AG04449 (cell line): ENCODE measurements around the gene SEM1.
"Not testable (repeated sequence)": the region's sequence is repeated elsewhere in the genome, so short reads cannot be mapped to it uniquely, and the experiment has no call there.

ENCODE experiments used
- CTCF ChIA-PET: fragments of 350-600 bp; formaldehyde crosslinking; extraction: SDS; loops from one replicate; lab custom pipeline; 2021; ENCODE audit warnings: antibody characterized with exemption; lab: Yijun Ruan, JAX
- POLR2A ChIA-PET: fragments of 400-600, 350-600 bp; formaldehyde crosslinking; extraction: SDS; loops from one replicate; lab custom pipeline; 2020; ENCODE audit warnings: antibody characterized with exemption, inconsistent platforms; lab: Yijun Ruan, JAX
- DNase-seq: peaks from one replicate; pipeline ENCODE4 v3.0.0-alpha.2; 2010; ENCODE audit warnings: low read depth, low spot score
- H3K4me3 ChIP-seq: 2 replicates; pipeline ENCODE4 v1.5.1; 2011; ENCODE audit warnings: low read depth, mild to moderate bottlenecking, control low read depth, low read length
- CTCF ChIP-seq: IDR thresholded peaks from one replicate; pipeline ENCODE4 v1.5.1; 2011; ENCODE audit warnings: mild to moderate bottlenecking, moderate library complexity, low read length, control low read depth, inconsistent platforms; ENCODE audit not compliant: insufficient read depth; ENCODE audit errors: missing control alignments

SEM1 gene

GRCh38 chr7:96708872-96709271, 774 bp downstream of the SEM1 start:
- CTCF ChIA-PET = interaction anchor here (1.3 kb wide), 1 partner anchor 16 kb away, joined by 3 read pairs; no protein-coding TSS in a partner anchor
- DNase-seq = no peak
- peak overlapping the region; percentile 82 for H3K4me3 ChIP-seq
- POLR2A ChIA-PET = no interaction called here
- TF ChIP-seq CTCF = no peak

- TF ChIP-seq CTCF = no peak
- peak overlapping the region; percentile 82 for H3K4me3 ChIP-seq
- POLR2A ChIA-PET = no interaction called here
- CTCF ChIA-PET = interaction anchor here (1.3 kb wide), 1 partner anchor 15 kb away, joined by 3 read pairs; no protein-coding TSS in a partner anchor
- no peak for DNase-seq
Observed at GRCh38 chr7:96707901-96708774, 1.5 kb downstream of the SEM1 start.

- H3K4me3 ChIP-seq = no peak overlapping the region
- no peak for TF ChIP-seq CTCF
- ChIA-PET POLR2A (no interaction called here), CTCF (no interaction called here)
- DNase-seq = no peak
Observed at GRCh38 chr7:96701258-96701657, 8.4 kb downstream of the SEM1 start.

- ChIA-PET CTCF (no interaction called here), POLR2A (no interaction called here)
- DNase-seq = no peak
- TF ChIP-seq CTCF = no peak
- no peak overlapping the region for H3K4me3 ChIP-seq
Observed at GRCh38 chr7:96700516-96700915, 9.1 kb downstream of the SEM1 start.

- CTCF ChIA-PET = no interaction called here
- DNase-seq = no peak
- POLR2A ChIA-PET = no interaction called here
- no peak for TF ChIP-seq CTCF
- H3K4me3 ChIP-seq = no peak overlapping the region
Observed at GRCh38 chr7:96699219-96699871, 10.3 kb downstream of the SEM1 start.

GRCh38 chr7:96698449-96698848, 11.2 kb downstream of the SEM1 start:
- H3K4me3 ChIP-seq, POLR2A ChIA-PET, CTCF ChIA-PET, DNase-seq: not testable (repeated sequence)
